Adrenal gland (tissue), 5 donors: ENCODE results near the gene SORBS2.
A peak's percentile ranks its signal among the peaks of the same experiment; 100 is the strongest.

Experiments used
- POLR2A ChIP-seq, 2 donors: fragments of 450-650 bp; IDR thresholded peaks; one replicate each; pipeline ENCODE4 v1.6.1; 2017; ENCODE audit warnings: antibody characterized with exemption in 2 of 2, mild to moderate bottlenecking in 2 of 2, moderate library complexity in 1 of 2
- TF ChIP-seq, protein P1 (sequence below), 6 experiments: fragments of 450-650 bp in 4 of 6; fragments of 200-600 bp in 2 of 6; sonication (generic) in 1 of 6; IDR thresholded peaks; 1 replicate in 5 of 6; 2 replicates in 1 of 6; pipeline versions ENCODE4 v1.5.1 to v1.8.0; 2016 to 2021; ENCODE audit warnings: antibody characterized with exemption in 6 of 6, mild to moderate bottlenecking in 2 of 6, moderate library complexity in 1 of 6
- donor health status: DM: no; HTN: no; CAD: no.

GRCh38 chr4:185772391-185773093 is 39.5 kb downstream of the SORBS2 start:
- TF ChIP-seq, protein P1, sequence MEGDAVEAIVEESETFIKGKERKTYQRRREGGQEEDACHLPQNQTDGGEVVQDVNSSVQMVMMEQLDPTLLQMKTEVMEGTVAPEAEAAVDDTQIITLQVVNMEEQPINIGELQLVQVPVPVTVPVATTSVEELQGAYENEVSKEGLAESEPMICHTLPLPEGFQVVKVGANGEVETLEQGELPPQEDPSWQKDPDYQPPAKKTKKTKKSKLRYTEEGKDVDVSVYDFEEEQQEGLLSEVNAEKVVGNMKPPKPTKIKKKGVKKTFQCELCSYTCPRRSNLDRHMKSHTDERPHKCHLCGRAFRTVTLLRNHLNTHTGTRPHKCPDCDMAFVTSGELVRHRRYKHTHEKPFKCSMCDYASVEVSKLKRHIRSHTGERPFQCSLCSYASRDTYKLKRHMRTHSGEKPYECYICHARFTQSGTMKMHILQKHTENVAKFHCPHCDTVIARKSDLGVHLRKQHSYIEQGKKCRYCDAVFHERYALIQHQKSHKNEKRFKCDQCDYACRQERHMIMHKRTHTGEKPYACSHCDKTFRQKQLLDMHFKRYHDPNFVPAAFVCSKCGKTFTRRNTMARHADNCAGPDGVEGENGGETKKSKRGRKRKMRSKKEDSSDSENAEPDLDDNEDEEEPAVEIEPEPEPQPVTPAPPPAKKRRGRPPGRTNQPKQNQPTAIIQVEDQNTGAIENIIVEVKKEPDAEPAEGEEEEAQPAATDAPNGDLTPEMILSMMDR (IDR thresholded peaks at IDR 0.05) = no peak
- TF ChIP-seq POLR2A (IDR thresholded peaks at IDR 0.05) = peak in 1 of 2 donors; percentile 6
